CD14-positive monocyte (primary cell): Measurements from ENCODE around the gene CFAP91. TPM values are rescaled to one million over a fixed set of nuclear protein-coding genes. Genes with fewer than 3 reads are reported as not detected.

ENCODE experiments used
- DNase-seq, 3 donors: peaks; one replicate each; pipeline ENCODE4 v3.0.0-alpha.2; 2011 to 2022
- H2AFZ ChIP-seq: 2 replicates; pipeline ENCODE4 v1.6.0; 2012; ENCODE audit warnings: mild to moderate bottlenecking, low read depth, low read length, inconsistent platforms; ENCODE audit not compliant: insufficient read depth, poor library complexity, severe bottlenecking
- H3K27ac ChIP-seq, 2 donors: 1 replicate in 1 of 2; 2 replicates in 1 of 2; pipeline ENCODE4 v1.5.1; 2012 to 2013; ENCODE audit warnings: low read length in 2 of 2, control low read depth in 1 of 2, inconsistent platforms in 1 of 2, low read depth in 1 of 2, mild to moderate bottlenecking in 1 of 2
- H3K27me3 ChIP-seq, 2 donors: one replicate each; pipeline versions ENCODE4 v1.6.0 to v1.6.1; 2011 to 2013; ENCODE audit warnings: low read length in 2 of 2; ENCODE audit not compliant: control insufficient read depth in 2 of 2, insufficient read depth in 2 of 2
- H3K36me3 ChIP-seq, 2 donors: replicated peaks in 1 of 2; 1 replicate in 1 of 2; 2 replicates in 1 of 2; pipeline versions ENCODE4 v1.5.1 to v1.6.1; 2012 to 2013; ENCODE audit warnings: low read length in 2 of 2, control low read depth in 1 of 2, inconsistent platforms in 1 of 2, mild to moderate bottlenecking in 1 of 2; ENCODE audit not compliant: insufficient read depth in 2 of 2, control insufficient read depth in 1 of 2
- H3K4me1 ChIP-seq, 2 donors: 1 replicate in 1 of 2; 2 replicates in 1 of 2; pipeline versions ENCODE4 v1.5.1 to v1.6.1; 2012 to 2013; ENCODE audit warnings: low read length in 2 of 2, control low read depth in 1 of 2, inconsistent platforms in 1 of 2, mild to moderate bottlenecking in 1 of 2, moderate library complexity in 1 of 2; ENCODE audit not compliant: insufficient read depth in 2 of 2, control insufficient read depth in 1 of 2
- H3K4me2 ChIP-seq: replicated peaks from 2 replicates; pipeline ENCODE3; 2012; ENCODE audit warnings: low read length, moderate library complexity, mild to moderate bottlenecking; ENCODE audit not compliant: poor library complexity, severe bottlenecking; ENCODE audit errors: extremely low read depth
- H3K4me3 ChIP-seq, 3 experiments: fragments of 200-600 bp in 1 of 3; sonication (generic) in 1 of 3; replicated peaks in 1 of 3; 1 replicate in 2 of 3; 2 replicates in 1 of 3; pipeline ENCODE4 v1.5.1; 2011 to 2013; ENCODE audit warnings: low read length in 3 of 3, mild to moderate bottlenecking in 3 of 3, control low read depth in 2 of 3, low read depth in 2 of 3, inconsistent platforms in 1 of 3, moderate library complexity in 1 of 3
- H3K79me2 ChIP-seq: 2 replicates; pipeline ENCODE4 v1.6.0; 2012; ENCODE audit warnings: mild to moderate bottlenecking, control low read depth, inconsistent platforms, low read length, moderate library complexity; ENCODE audit not compliant: insufficient read depth
- H3K9ac ChIP-seq: 2 replicates; pipeline ENCODE4 v1.6.0; 2017; ENCODE audit warnings: low read length, mild to moderate bottlenecking; ENCODE audit not compliant: insufficient read depth, poor library complexity, severe bottlenecking
- H3K9me3 ChIP-seq, 2 donors: replicated peaks in 1 of 2; 1 replicate in 1 of 2; 2 replicates in 1 of 2; pipeline versions ENCODE4 v1.5.1 to v1.6.1; 2012 to 2013; ENCODE audit warnings: low read length in 2 of 2, control low read depth in 1 of 2; ENCODE audit not compliant: control insufficient read depth in 1 of 2, insufficient read depth in 1 of 2
- H4K20me1 ChIP-seq: 2 replicates; pipeline ENCODE4 v1.6.0; 2012; ENCODE audit warnings: mild to moderate bottlenecking, low read length, control low read depth, moderate library complexity; ENCODE audit not compliant: insufficient read depth
- H3K27ac Mint-ChIP-seq, 7 donors: one replicate each; pipeline ENCODE4 v1.8.0; 2020; ENCODE audit warnings: mild to moderate bottlenecking in 7 of 7, mixed read lengths in 7 of 7, moderate library complexity in 6 of 7, inconsistent platforms in 2 of 7
- H3K27me3 Mint-ChIP-seq, 3 donors: one replicate each; pipeline ENCODE4 v1.8.0; 2021 to 2022; ENCODE audit warnings: low read depth in 3 of 3, mild to moderate bottlenecking in 3 of 3, mixed read lengths in 3 of 3, moderate library complexity in 3 of 3, inconsistent platforms in 1 of 3
- H3K36me3 Mint-ChIP-seq, 2 donors: one replicate each; pipeline ENCODE4 v1.8.0; 2020; ENCODE audit warnings: mixed read lengths in 2 of 2, inconsistent platforms in 1 of 2, mild to moderate bottlenecking in 1 of 2
- H3K4me1 Mint-ChIP-seq: one replicate; pipeline ENCODE4 v1.8.0; 2020; ENCODE audit warnings: mild to moderate bottlenecking, mixed read lengths
- H3K4me3 Mint-ChIP-seq, 2 donors: one replicate each; pipeline ENCODE4 v1.8.0; 2020; ENCODE audit warnings: mild to moderate bottlenecking in 2 of 2, mixed read lengths in 2 of 2, moderate library complexity in 1 of 2
- H3K9me3 Mint-ChIP-seq, 7 donors: one replicate each; pipeline ENCODE4 v1.8.0; 2020 to 2022; ENCODE audit warnings: mixed read lengths in 7 of 7, mild to moderate bottlenecking in 6 of 7, moderate library complexity in 6 of 7, inconsistent platforms in 2 of 7
- CTCF ChIP-seq: fragments of 200-600 bp; IDR thresholded peaks from one replicate; pipeline ENCODE4 v1.8.0; 2022; ENCODE audit warnings: antibody characterized with exemption, mild to moderate bottlenecking
- WGBS: methylation state at CpG from one replicate; pipeline ENCODE4 v1.1.5; 2013; ENCODE audit warnings: missing lambda C conversion rate; ENCODE audit not compliant: insufficient coverage; 5-methylcytosine and 5-hydroxymethylcytosine counted together
- intact Hi-C, 2 donors: fragments of 100-400 bp; cut with micrococcal nuclease; formaldehyde crosslinking; loops; one replicate each; pipeline versions ENCODE4 v1.15.0 to v1.15.1; 2023
- polyA plus RNA-seq, 3 donors: library from polyadenylated mRNA; depleted of rRNA in 1 of 3; unstranded in 2 of 3; stranded (reverse) in 1 of 3; fragments of 300-500 nt in 2 of 3; fragments of >200 nt in 1 of 3; fragmentation: Illumina TruSeq in 2 of 3; gene quantifications; 1 replicate in 2 of 3; 2 replicates in 1 of 3; pipeline ENCODE4 v1.2.3, GENCODE V29; 2012 to 2021

Gene CFAP91
- polyA plus RNA-seq, 3 donors: 0.14 TPM; not detected in 2

- Mint-ChIP-seq H3K36me3 (peaks cover 48 to 49% of the 10 kb centered on the region in 2 donors), H3K9me3 (no peaks in the 10 kb centered on the region), H3K4me1 (peaks cover 18% of the 10 kb centered on the region), H3K4me3 (no peak overlapping the region), H3K27me3 (no peaks in the 10 kb centered on the region), H3K27ac (peak overlapping the region in 4 of 7 donors; percentile 72 to 99 (median 86))
- Histone ChIP-seq H3K27me3 (no peaks in the 10 kb centered on the region), H3K9me3 (no peaks in the 10 kb centered on the region), H4K20me1 (no peaks in the 10 kb centered on the region), H3K4me1 (peaks cover 9 to 20% of the 10 kb centered on the region in 2 donors), H2AFZ (no peak overlapping the region), H3K27ac (peak overlapping the region in 1 of 2 donors; percentile 98), H3K4me2 (no peak overlapping the region), H3K9ac (no peak overlapping the region), H3K79me2 (peaks cover 33% of the 10 kb centered on the region), H3K4me3 (no peak overlapping the region), H3K36me3 (peaks cover 47 to 54% of the 10 kb centered on the region in 2 donors)
- intact Hi-C loops: loop anchor here (5.0 to 10.0 kb wide), 3 partner anchors 38 to 211 kb away; partner anchors contain the start of genes POGLUT1 (in 1 of the 2), TIMMDC1 (in 1 of the 2) and TMEM39A (in 1 of the 2)
- TF ChIP-seq CTCF: no peak
- DNase-seq: no peak
- WGBS: no CpG with 5 or more reads among the region's 5 CpGs
Measured at GRCh38 chr3:119675188-119675874, 27.5 kb upstream of the CFAP91 start.

DNA sequence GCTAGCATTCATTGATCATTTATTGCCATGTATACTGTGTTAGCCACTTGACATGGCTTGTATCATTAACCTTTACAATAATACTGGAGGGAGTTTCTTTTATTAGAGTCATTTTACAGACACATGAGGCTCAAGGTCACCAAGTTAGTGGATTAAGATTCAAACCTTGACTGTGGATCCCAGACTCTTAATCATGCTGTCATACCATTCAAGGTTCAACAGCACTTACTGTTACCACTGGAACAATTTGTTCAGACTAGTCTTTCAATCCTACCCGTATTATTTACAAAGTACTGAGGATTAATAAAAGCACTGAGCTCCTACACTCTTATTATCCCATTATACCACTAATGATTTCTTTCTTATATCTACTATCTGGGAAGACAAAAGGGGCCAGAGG lies 26.8 kb upstream of the CFAP91 start:
- Histone ChIP-seq H3K9ac (peak overlapping the region; percentile 83), H3K4me3 (peak overlapping the region in 1 of 3 experiments; percentile 89)
- H3K27me3 Mint-ChIP-seq: no peaks in the 10 kb centered on the region

More for the DNA sequence above, 26.8 kb upstream of the CFAP91 start:
- Histone ChIP-seq H3K36me3 (peaks cover 40 to 47% of the 10 kb centered on the region in 2 donors), H3K4me1 (peaks cover 9 to 20% of the 10 kb centered on the region in 2 donors), H3K27ac (peak overlapping the region in 1 of 2 donors; percentile 98), H2AFZ (peak overlapping the region; percentile 88), H3K4me2 (peak overlapping the region; percentile 75), H4K20me1 (no peaks in the 10 kb centered on the region), H3K79me2 (peaks cover 33% of the 10 kb centered on the region), H3K9me3 (no peaks in the 10 kb centered on the region), H3K27me3 (no peaks in the 10 kb centered on the region)
- peaks cover 18% of the 10 kb centered on the region for H3K4me1 Mint-ChIP-seq
- WGBS: no CpG with 5 or more reads among the region's 1 CpG
- intact Hi-C loops: loop anchor here (2.0 to 10.0 kb wide), 4 partner anchors 39 to 211 kb away; partner anchors contain the start of genes TIMMDC1 (in 2 of the 2), POGLUT1 (in 1 of the 2) and TMEM39A (in 1 of the 2)
- no peak for TF ChIP-seq CTCF
- peaks cover 41 to 43% of the 10 kb centered on the region in 2 donors for H3K36me3 Mint-ChIP-seq
- peak overlapping the region; percentile 83 to 99 for H3K4me3 Mint-ChIP-seq
- no peaks in the 10 kb centered on the region for H3K9me3 Mint-ChIP-seq
- H3K27ac Mint-ChIP-seq: peak overlapping the region in 5 of 7 donors; percentile 97 to 100 (median 99)
- no peak for DNase-seq
